GM18868 (cell line): ENCODE results near the gene IL31.

Experiments
- ATAC-seq: cut with Tn5 transposase; IDR thresholded peaks from one replicate; pipeline ENCODE4 v1.9.1; 2021; ENCODE audit warnings: mild to moderate bottlenecking, moderate library complexity; ENCODE audit not compliant: unreplicated experiment

The IL31 gene

DNA sequence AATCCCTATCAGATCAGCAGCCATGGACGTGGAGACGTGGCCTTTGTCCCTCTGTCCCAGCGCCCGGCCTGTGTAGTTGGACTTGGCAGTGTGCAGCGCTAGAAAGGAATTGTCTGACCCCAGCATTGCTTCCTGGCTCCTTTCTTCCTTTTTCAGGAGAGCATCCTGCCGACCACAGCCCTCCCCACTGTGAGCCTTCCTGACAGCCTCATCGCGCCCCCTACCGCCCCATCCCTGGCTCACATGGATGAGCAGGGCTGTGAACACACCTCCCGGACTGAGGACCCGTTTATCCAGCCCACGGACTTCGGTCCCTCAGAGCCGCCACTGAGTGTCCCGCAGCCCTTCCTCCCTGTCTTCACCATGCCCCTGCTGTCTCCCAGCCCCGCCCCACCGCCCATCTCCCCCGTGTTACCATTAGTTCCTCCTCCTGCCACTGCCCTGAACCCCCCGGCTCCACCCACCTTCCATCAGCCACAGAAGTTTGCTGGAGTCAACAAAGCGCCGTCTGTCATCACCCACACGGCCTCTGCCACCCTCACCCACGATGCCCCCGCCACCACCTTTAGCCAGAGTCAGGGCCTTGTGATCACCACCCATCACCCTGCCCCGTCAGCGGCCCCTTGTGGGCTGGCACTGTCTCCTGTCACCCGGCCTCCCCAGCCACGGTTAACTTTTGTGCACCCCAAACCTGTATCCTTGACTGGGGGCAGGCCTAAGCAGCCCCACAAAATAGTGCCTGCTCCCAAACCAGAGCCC is 40.6 kb downstream of the IL31 start:
- no peak for ATAC-seq

DNA sequence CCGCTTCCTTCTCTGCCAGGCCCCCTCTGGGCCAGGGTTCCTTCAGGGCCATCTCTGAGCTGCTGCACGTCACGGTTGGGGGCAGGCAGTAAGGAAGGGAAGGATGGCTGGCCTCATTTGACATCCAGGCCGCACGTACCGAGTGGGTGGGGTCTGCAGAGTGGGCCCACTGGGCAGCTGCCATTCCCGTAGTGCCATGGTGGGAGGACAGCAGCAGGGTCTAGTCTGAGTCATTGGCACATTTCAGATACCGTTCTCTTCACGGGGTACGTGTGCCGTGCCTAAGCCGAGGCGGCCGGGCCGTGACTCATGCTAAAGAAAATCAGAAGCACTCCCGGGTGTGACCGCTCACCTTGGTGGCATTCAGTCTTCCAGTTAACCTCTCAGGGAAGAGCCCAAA is 43.9 kb downstream of the IL31 start:
- no peak for ATAC-seq

GRCh38 chr12:122129131-122129530 is 44.9 kb downstream of the IL31 start:
- ATAC-seq = no peak

GRCh38 chr12:122128481-122128880 is 45.5 kb downstream of the IL31 start:
- ATAC-seq = no peak

DNA sequence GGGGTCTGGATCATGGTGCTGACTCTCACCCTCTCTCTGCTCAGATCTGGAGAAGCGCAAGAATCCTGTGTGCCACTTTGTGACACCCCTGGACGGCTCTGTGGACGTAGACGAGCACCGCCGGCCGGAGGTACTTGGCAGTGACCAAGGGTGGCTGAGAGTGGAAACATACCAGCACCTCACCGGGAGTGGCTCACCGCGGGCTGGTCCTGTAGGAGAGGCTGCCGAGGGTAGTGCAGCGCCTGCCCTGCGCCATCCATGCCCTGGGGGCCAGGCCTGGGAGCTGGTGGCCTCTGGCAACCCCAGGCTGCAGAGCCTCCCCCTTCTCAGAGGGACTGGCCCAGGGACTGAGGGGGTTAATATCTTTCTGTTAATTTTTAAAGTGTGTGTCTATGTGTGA is 46.2 kb downstream of the IL31 start:
- ATAC-seq = no peak

- no peak for ATAC-seq
Observed at GRCh38 chr12:122126713-122127597, 47.1 kb downstream of the IL31 start.

DNA sequence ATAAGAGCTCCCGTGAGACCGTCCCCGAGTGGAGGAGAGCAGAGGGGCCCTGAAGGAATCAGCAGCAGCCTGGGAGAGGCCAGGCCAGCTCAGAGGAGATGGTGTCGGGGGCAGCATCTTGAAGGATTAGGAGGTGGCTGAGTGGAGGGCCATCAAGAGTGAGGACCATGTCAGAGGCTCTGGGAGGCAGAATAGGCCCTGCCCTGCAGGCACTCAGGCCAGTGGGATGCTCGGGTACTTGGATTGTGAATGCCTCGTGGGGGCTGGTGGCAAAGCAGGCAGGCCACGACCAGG is 47.7 kb downstream of the IL31 start:
- no peak for ATAC-seq

GRCh38 chr12:122125452-122126341 is 48.3 kb downstream of the IL31 start:
- ATAC-seq = no peak

DNA sequence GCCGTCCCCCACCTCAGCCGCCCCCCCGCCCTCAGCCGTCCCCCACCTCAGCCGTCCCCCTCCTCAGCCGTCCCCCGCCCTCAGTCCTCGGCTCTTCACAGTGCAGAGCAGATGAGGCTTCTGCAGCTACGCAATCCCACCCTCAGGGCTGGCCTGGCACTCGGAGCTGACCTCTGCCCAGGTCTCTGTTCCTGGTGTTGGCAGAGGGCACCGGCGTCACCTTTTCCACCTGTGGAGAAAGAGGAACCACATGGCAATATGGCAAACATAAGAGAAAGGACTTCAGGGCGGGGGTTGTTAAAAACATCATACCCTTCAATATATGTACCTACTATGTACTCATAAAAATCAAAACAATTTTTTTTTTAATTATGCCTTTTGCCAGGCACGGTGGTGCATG is 49.7 kb downstream of the IL31 start:
- ATAC-seq = no peak

DNA sequence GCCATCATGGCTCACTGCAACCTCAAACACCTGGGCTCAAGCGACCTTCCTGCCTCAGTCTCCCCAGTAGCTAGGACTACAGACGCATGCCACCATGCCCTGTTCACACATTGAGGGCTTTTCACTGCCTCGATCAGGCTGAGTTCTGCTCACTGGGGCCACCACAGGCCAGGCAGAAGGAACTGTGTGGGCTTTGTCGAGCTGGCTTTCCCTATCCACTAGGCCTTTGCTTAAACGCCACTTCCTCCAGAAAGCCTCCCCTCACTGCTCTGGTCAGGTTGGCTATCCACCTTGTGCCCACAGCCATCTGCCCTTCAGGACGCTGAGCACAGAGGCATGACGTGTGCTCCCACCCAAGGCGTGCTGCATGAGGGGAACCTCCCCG is 50.3 kb downstream of the IL31 start:
- ATAC-seq = no peak

GRCh38 chr12:122123051-122123760 is 50.8 kb downstream of the IL31 start:
- no peak for ATAC-seq
